Glutamatergic neuron (in vitro differentiated cells): ENCODE results near the gene SLC38A10. TPM values are rescaled to one million over a fixed set of nuclear protein-coding genes. Genes with fewer than 3 reads are reported as not detected.

Source experiments
- DNase-seq: peaks from one replicate; pipeline ENCODE4 v3.0.0; 2022
- H3K27ac Mint-ChIP-seq: one replicate; pipeline ENCODE4 v1.8.0; 2020; ENCODE audit warnings: mild to moderate bottlenecking, mixed read lengths, inconsistent platforms; ENCODE audit not compliant: unreplicated experiment
- H3K27me3 Mint-ChIP-seq: one replicate; pipeline ENCODE4 v1.8.0; 2020; ENCODE audit warnings: mild to moderate bottlenecking, moderate library complexity, mixed read lengths, inconsistent platforms; ENCODE audit not compliant: unreplicated experiment
- H3K36me3 Mint-ChIP-seq: one replicate; pipeline ENCODE4 v1.8.0; 2020; ENCODE audit warnings: mild to moderate bottlenecking, mixed read lengths, inconsistent platforms; ENCODE audit not compliant: unreplicated experiment
- H3K4me1 Mint-ChIP-seq: one replicate; pipeline ENCODE4 v1.8.0; 2020; ENCODE audit warnings: mild to moderate bottlenecking, low read depth, mixed read lengths, inconsistent platforms; ENCODE audit not compliant: unreplicated experiment
- H3K4me3 Mint-ChIP-seq: one replicate; pipeline ENCODE4 v1.8.0; 2020; ENCODE audit warnings: mild to moderate bottlenecking, mixed read lengths, inconsistent platforms; ENCODE audit not compliant: unreplicated experiment
- H3K9me3 Mint-ChIP-seq: one replicate; pipeline ENCODE4 v1.8.0; 2020; ENCODE audit warnings: mild to moderate bottlenecking, moderate library complexity, mixed read lengths, inconsistent platforms; ENCODE audit not compliant: unreplicated experiment
- total RNA-seq: library from RNA; stranded (reverse); fragmentation: NEBNext Ultra II Directional; extraction: Animal tissue kit (Norgen Biotek cat#: 25700); gene quantifications from one replicate; pipeline ENCODE4 v1.2.1, GENCODE V29; 2021; ENCODE audit not compliant: unreplicated experiment
- TF ChIP-seq, protein P1 (sequence below): fragments of 200-600 bp; sonication (generic); IDR thresholded peaks from one replicate; pipeline ENCODE4 v1.5.0; 2021; ENCODE audit not compliant: partially characterized antibody, unreplicated experiment

Gene SLC38A10
- total RNA-seq, 1 donor from 2014 or later = 92.4 TPM

DNA sequence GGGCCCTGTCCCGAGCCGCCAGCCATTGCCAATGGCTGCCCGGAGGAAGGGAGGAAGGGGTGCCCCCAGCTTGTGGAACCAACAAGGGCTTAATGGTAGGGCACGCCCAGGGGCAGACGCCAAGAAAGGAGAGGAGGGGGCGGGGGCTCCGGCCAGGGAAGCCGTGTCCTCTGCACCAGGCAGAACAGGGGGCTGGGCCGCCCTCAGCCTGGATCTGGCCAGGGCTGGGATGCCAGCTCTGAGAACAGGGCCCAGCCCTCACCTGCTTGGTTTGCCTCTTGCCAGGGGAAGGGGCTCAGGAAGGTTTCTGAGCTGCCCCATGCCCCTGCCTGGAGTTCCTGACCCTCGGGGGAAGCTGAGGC, 35.8 kb upstream of the SLC38A10 start:
- DNase-seq = peak; percentile 21
- peak overlapping the region; percentile 11 for H3K4me3 Mint-ChIP-seq
- H3K36me3 Mint-ChIP-seq = no peaks in the 10 kb centered on the region
- TF ChIP-seq, protein P1, sequence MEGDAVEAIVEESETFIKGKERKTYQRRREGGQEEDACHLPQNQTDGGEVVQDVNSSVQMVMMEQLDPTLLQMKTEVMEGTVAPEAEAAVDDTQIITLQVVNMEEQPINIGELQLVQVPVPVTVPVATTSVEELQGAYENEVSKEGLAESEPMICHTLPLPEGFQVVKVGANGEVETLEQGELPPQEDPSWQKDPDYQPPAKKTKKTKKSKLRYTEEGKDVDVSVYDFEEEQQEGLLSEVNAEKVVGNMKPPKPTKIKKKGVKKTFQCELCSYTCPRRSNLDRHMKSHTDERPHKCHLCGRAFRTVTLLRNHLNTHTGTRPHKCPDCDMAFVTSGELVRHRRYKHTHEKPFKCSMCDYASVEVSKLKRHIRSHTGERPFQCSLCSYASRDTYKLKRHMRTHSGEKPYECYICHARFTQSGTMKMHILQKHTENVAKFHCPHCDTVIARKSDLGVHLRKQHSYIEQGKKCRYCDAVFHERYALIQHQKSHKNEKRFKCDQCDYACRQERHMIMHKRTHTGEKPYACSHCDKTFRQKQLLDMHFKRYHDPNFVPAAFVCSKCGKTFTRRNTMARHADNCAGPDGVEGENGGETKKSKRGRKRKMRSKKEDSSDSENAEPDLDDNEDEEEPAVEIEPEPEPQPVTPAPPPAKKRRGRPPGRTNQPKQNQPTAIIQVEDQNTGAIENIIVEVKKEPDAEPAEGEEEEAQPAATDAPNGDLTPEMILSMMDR = no peak
- peaks cover 5% of the 10 kb centered on the region for H3K27me3 Mint-ChIP-seq
- H3K27ac Mint-ChIP-seq = no peak overlapping the region
- peaks cover 18% of the 10 kb centered on the region for H3K4me1 Mint-ChIP-seq
- H3K9me3 Mint-ChIP-seq = peaks cover 9% of the 10 kb centered on the region

DNA sequence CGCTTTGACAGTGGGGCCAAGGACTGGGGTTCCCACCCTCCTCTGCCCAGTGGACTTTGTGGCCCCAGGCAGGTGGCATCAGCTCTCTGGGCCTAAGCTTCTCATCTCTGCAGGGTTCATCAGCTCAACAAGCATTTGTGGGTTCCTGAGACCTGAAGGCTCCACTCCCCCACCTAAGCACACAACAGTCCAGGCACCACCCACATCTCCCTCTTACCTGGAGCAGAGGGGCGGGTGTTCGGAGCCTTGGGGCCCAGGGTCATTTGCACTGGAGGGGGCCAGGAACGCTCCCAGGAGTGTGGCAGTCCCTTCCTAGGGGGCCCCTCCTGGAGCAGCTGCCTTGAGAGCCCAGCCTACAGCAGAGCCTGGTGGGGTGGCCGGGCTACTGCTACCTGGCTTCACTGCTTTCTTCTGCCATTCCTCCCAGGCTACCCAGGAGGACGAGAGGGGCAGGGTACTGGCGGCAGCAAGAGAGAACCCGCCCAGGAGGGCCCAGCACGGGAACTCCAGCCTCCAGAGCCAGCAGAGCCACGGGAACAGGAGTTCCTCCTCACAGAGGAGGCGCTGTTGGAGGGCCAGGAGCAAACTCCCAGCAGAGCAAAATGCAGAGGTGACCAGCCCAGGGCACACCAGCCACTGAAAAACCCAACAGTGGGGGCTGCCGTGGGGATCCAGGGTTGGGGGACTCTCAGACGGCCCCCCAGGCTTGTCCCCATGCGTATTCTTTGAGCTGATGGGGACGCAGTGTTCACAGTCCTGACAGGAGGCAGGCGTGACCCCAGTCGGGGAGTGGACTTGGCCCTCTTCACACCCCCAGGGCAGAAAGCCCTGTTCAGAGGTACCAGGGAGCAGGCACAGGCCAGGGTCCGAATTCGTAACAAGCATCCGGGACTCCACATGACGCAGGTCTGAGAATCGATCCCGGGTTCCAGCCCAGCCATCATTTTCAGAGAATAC, 35.1 kb upstream of the SLC38A10 start:
- Mint-ChIP-seq H3K36me3 (no peaks in the 10 kb centered on the region), H3K9me3 (peaks cover 9% of the 10 kb centered on the region), H3K27me3 (peaks cover 5% of the 10 kb centered on the region), H3K4me1 (peaks cover 18% of the 10 kb centered on the region), H3K4me3 (peak overlapping the region; percentile 11), H3K27ac (peak overlapping the region; percentile 70)
- TF ChIP-seq, protein P1 = no peak
- DNase-seq = peak; percentile 38

DNA sequence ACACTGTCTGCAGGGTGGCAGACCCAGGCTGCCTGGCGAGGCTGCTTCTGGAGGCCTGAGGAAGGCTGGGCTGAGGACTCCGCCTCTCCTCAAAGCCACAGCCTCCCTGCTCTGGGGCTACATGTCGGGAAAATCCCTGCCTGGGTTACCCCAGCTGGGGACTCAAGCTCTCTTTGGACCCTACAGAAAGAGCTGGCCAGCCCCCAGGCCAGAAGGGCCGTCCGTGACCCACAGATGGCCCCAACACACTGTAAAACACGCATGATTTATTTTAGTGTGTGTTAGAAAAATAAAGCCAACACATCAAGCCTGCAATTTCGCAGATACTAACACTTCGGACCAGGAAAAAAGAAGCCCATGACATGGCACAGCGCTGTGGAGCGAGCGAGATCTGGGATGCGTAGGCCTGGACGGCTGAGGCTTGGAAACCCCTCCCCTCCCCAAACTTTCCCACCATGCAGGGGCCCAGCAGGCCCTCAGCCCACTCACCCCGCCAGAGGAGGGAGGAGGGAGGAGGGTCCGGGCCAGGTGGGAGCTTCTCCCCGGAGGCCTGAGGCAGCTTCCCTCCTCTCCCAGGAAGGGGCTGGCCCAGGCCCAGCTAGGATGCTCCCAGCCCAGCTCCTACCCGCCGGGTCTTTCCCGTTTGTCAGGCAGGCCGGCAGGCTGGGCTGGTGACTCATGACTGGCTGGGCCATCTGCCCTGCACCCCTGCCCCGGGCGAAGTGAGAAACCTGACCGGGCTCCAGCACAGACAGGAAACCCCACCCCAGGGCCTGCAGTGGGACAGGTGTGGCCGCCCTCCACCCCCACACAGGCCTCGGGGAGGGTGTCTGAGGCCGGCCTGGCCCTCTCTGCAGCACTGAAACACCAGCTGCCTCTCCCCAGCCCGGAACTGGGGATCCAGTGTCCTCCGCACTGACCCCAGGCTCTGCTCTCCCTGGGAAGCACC, 34.1 kb upstream of the SLC38A10 start:
- peak; percentile 84 for DNase-seq
- H3K27ac Mint-ChIP-seq = peak overlapping the region; percentile 89
- TF ChIP-seq, protein P1 = no peak

DNA sequence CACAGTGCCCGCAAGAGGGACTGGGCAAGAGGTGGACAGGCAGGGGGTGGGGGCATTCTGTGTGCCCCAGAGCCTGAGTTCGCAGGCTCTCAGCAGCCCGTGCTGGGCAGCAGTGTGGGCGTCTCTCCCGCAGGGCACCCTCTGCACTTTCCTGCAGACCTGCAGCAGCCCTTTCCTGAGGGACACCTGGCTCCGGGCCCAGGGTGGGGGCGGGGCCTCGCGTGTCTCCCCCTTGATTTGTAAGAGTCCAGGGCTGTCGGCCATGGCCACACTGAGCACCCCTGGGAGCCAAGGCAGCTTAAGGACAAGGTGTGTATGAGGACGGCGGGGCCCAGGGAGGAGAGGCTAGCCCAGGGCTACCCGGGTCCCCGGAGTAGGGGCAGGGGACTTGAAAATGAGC, 33.4 kb upstream of the SLC38A10 start:
- TF ChIP-seq, protein P1 = no peak
- DNase-seq = no peak
- Mint-ChIP-seq H3K27ac (no peak overlapping the region), H3K4me1 (peaks cover 18% of the 10 kb centered on the region), H3K9me3 (peaks cover 9% of the 10 kb centered on the region), H3K27me3 (peaks cover 3% of the 10 kb centered on the region), H3K36me3 (no peaks in the 10 kb centered on the region), H3K4me3 (no peak overlapping the region)

More for the DNA sequence above, 34.1 kb upstream of the SLC38A10 start:
- Mint-ChIP-seq H3K27me3 (peaks cover 5% of the 10 kb centered on the region), H3K9me3 (peaks cover 9% of the 10 kb centered on the region), H3K4me1 (peaks cover 18% of the 10 kb centered on the region), H3K36me3 (no peaks in the 10 kb centered on the region), H3K4me3 (peak overlapping the region; percentile 62)
